IMR-90 (cell line): ENCODE results near the gene SPINK5. TPM values are rescaled to one million over a fixed set of nuclear protein-coding genes. Genes with fewer than 3 reads are reported as not detected.

ENCODE experiments used
- ATAC-seq: fragments of 200-7000 bp; cut with Tn5 transposase; 2 replicates; pipeline ENCODE4 v1.9.1; 2020; ENCODE audit warnings: low read depth, mild to moderate bottlenecking, moderate library complexity
- BruUV-seq: library from RNA; stranded (reverse); fragments of 400-500 nt; replicated peaks from 2 replicates; lab custom pipeline; 2021; lab: Mats Ljungman, UMichigan
- CTCF ChIA-PET: fragments of 300-600 bp; formaldehyde crosslinking; extraction: SDS; loops from one replicate; lab custom pipeline; 2021; ENCODE audit warnings: antibody characterized with exemption; lab: Yijun Ruan, JAX
- POLR2A ChIA-PET: fragments of 300-600 bp; sonication (Branson Sonifier 250); formaldehyde crosslinking; loops from one replicate; lab custom pipeline; 2022; ENCODE audit warnings: antibody characterized with exemption; ENCODE audit not compliant: unreplicated experiment; lab: Charles Lee
- DNase-seq: peaks from one replicate; pipeline ENCODE4 v3.0.0; 2013
- H2AFZ ChIP-seq: replicated peaks from 2 replicates; pipeline ENCODE3; 2013; ENCODE audit warnings: low read length, mild to moderate bottlenecking; ENCODE audit not compliant: poor library complexity
- H2AK5ac ChIP-seq: 2 replicates; pipeline ENCODE4 v1.6.1; 2013; ENCODE audit warnings: low read depth, low read length, inconsistent platforms
- H2AK9ac ChIP-seq: replicated peaks from 2 replicates; pipeline ENCODE3; 2013; ENCODE audit warnings: mild to moderate bottlenecking, low read depth, low read length, moderate library complexity; ENCODE audit not compliant: poor library complexity
- H2BK120ac ChIP-seq: 2 replicates; pipeline ENCODE4 v1.6.1; 2013; ENCODE audit warnings: low read depth, low read length, inconsistent platforms
- H2BK15ac ChIP-seq: 3 replicates; pipeline ENCODE4 v1.6.1; 2013; ENCODE audit warnings: low read depth, low read length, inconsistent platforms
- H2BK20ac ChIP-seq: 2 replicates; pipeline ENCODE4 v1.6.1; 2013; ENCODE audit warnings: low read depth, mild to moderate bottlenecking, inconsistent platforms, low read length, moderate library complexity
- H2BK5ac ChIP-seq: 2 replicates; pipeline ENCODE4 v1.6.1; 2013; ENCODE audit warnings: mild to moderate bottlenecking, low read depth, low read length, inconsistent platforms; ENCODE audit not compliant: poor library complexity, severe bottlenecking
- H3K14ac ChIP-seq: replicated peaks from 2 replicates; pipeline ENCODE4 v1.6.1; 2013; ENCODE audit warnings: low read depth, low read length, inconsistent platforms
- H3K18ac ChIP-seq: 2 replicates; pipeline ENCODE4 v1.6.1; 2013; ENCODE audit warnings: low read depth, low read length, control low read depth
- H3K23ac ChIP-seq: 2 replicates; pipeline ENCODE4 v1.6.1; 2013; ENCODE audit warnings: low read depth, low read length, inconsistent platforms
- H3K27ac ChIP-seq: 2 replicates; pipeline ENCODE4 v1.5.1; 2013; ENCODE audit warnings: mild to moderate bottlenecking, control low read depth, low read length; ENCODE audit not compliant: insufficient read depth
- H3K27me3 ChIP-seq: 2 replicates; pipeline ENCODE4 v1.6.1; 2013; ENCODE audit warnings: low read length; ENCODE audit not compliant: control insufficient read depth, insufficient read depth
- H3K36me3 ChIP-seq: 2 replicates; pipeline ENCODE4 v1.6.1; 2013; ENCODE audit warnings: low read length, mixed read lengths; ENCODE audit not compliant: control insufficient read depth, insufficient read depth
- H3K4ac ChIP-seq: 2 replicates; pipeline ENCODE4 v1.6.1; 2013; ENCODE audit warnings: low read depth, low read length, inconsistent platforms
- H3K4me1 ChIP-seq: 2 replicates; pipeline ENCODE4 v1.6.1; 2013; ENCODE audit warnings: low read length, mixed read lengths; ENCODE audit not compliant: control insufficient read depth, insufficient read depth
- H3K4me2 ChIP-seq: 2 replicates; pipeline ENCODE4 v1.6.1; 2013; ENCODE audit warnings: low read depth, mild to moderate bottlenecking, control low read depth, low read length, moderate library complexity
- H3K4me3 ChIP-seq: 2 replicates; pipeline ENCODE4 v1.5.1; 2013; ENCODE audit warnings: low read depth, mild to moderate bottlenecking, control low read depth, low read length, moderate library complexity; ENCODE audit not compliant: insufficient read depth
- H3K56ac ChIP-seq: 2 replicates; pipeline ENCODE4 v1.6.1; 2013; ENCODE audit warnings: low read length, inconsistent platforms; ENCODE audit not compliant: insufficient read depth; ENCODE audit errors: extremely low read depth
- H3K79me1 ChIP-seq, 2 experiments: 2 replicates each; pipeline ENCODE4 v1.6.1; 2013; ENCODE audit warnings: low read length in 2 of 2, inconsistent platforms in 1 of 2, low read depth in 1 of 2
- H3K9ac ChIP-seq: 2 replicates; pipeline ENCODE4 v1.6.1; 2013; ENCODE audit warnings: low read depth, low read length, control low read depth
- H3K9me1 ChIP-seq: 2 replicates; pipeline ENCODE4 v1.6.1; 2013; ENCODE audit warnings: low read length, inconsistent platforms; ENCODE audit not compliant: insufficient read depth
- H3K9me3 ChIP-seq: 2 replicates; pipeline ENCODE4 v1.6.1; 2013; ENCODE audit warnings: low read length; ENCODE audit not compliant: control insufficient read depth, insufficient read depth
- H4K20me1 ChIP-seq: 2 replicates; pipeline ENCODE4 v1.6.1; 2013; ENCODE audit warnings: low read length, inconsistent platforms; ENCODE audit not compliant: insufficient read depth
- H4K5ac ChIP-seq: 2 replicates; pipeline ENCODE4 v1.6.1; 2013; ENCODE audit warnings: mild to moderate bottlenecking, low read depth, low read length, control low read depth
- H4K8ac ChIP-seq, 2 experiments: 2 replicates each; pipeline ENCODE4 v1.6.1; 2013; ENCODE audit warnings: low read depth in 2 of 2, low read length in 2 of 2, control low read depth in 1 of 2, inconsistent platforms in 1 of 2
- H4K91ac ChIP-seq: 2 replicates; pipeline ENCODE4 v1.6.1; 2013; ENCODE audit warnings: low read depth, low read length, inconsistent platforms; ENCODE audit not compliant: insufficient read depth
- BHLHE40 ChIP-seq: fragments of 150-350 bp; IDR thresholded peaks from 2 replicates; pipeline ENCODE4 v1.6.1; 2016; ENCODE audit warnings: mild to moderate bottlenecking, low read depth, low read length
- CEBPB ChIP-seq: IDR thresholded peaks from 2 replicates; pipeline ENCODE4 v1.6.1; 2012; ENCODE audit warnings: low read depth, low read length, improper control_type of control experiment
- CHD1 ChIP-seq: IDR thresholded peaks from 2 replicates; pipeline ENCODE4 v1.6.1; 2012; ENCODE audit warnings: low read depth, low read length, improper control_type of control experiment
- CTCF ChIP-seq: conservative IDR thresholded peaks from 2 replicates; pipeline ENCODE4 v1.5.1; 2012; ENCODE audit warnings: mild to moderate bottlenecking, low read depth, low read length, improper control_type of control experiment
- FOS ChIP-seq: fragments of 150-350 bp; IDR thresholded peaks from 2 replicates; pipeline ENCODE4 v1.6.1; 2016; ENCODE audit warnings: low read depth, low read length
- MAFK ChIP-seq: IDR thresholded peaks from 2 replicates; pipeline ENCODE4 v1.6.1; 2012; ENCODE audit warnings: low read depth, low read length, improper control_type of control experiment
- MAZ ChIP-seq: IDR thresholded peaks from 2 replicates; pipeline ENCODE4 v1.6.1; 2012; ENCODE audit warnings: low read depth, mild to moderate bottlenecking, low read length, improper control_type of control experiment, moderate library complexity, borderline replicate concordance
- MXI1 ChIP-seq: IDR thresholded peaks from 2 replicates; pipeline ENCODE4 v1.6.1; 2012; ENCODE audit warnings: low read depth, mild to moderate bottlenecking, low read length, moderate library complexity, borderline replicate concordance
- NFE2L2 ChIP-seq: fragments of 150-350 bp; IDR thresholded peaks from 2 replicates; pipeline ENCODE4 v1.6.1; 2016; ENCODE audit warnings: low read depth, mild to moderate bottlenecking, low read length
- POLR2A ChIP-seq: IDR thresholded peaks from 2 replicates; pipeline ENCODE4 v1.6.1; 2012; ENCODE audit warnings: mild to moderate bottlenecking, low read depth, low read length
- RAD21 ChIP-seq: IDR thresholded peaks from 2 replicates; pipeline ENCODE4 v1.6.1; 2012; ENCODE audit warnings: low read length, improper control_type of control experiment
- RCOR1 ChIP-seq: IDR thresholded peaks from 2 replicates; pipeline ENCODE4 v1.6.1; 2012; ENCODE audit warnings: mild to moderate bottlenecking, low read length, improper control_type of control experiment; ENCODE audit not compliant: insufficient replicate concordance
- RFX5 ChIP-seq: IDR thresholded peaks from 2 replicates; pipeline ENCODE4 v1.8.0; 2012; ENCODE audit warnings: low read depth, mild to moderate bottlenecking, low read length, moderate library complexity
- SMC3 ChIP-seq: fragments of 150-350 bp; IDR thresholded peaks from 2 replicates; pipeline ENCODE4 v1.6.1; 2016; ENCODE audit warnings: low read depth, mild to moderate bottlenecking, antibody characterized with exemption, low read length, moderate library complexity
- WGBS, 2 experiments: methylation state at CpG; one replicate each; pipeline versions ENCODE4 v1.1.5 to v1.1.7; 2013; ENCODE audit warnings: missing lambda C conversion rate in 2 of 2; ENCODE audit not compliant: insufficient read length in 1 of 2; ENCODE audit errors: extremely low coverage in 2 of 2; 5-methylcytosine and 5-hydroxymethylcytosine counted together
- dilution Hi-C: fragments of 300-500 bp; cut with HindIII; formaldehyde crosslinking; loops from one replicate; pipeline ENCODE4 v1.14.3; 2018; ENCODE audit warnings: low sequenced_read_pairs; ENCODE audit not compliant: unreplicated experiment
- in situ Hi-C: fragments of 300-500 bp; cut with MboI; formaldehyde crosslinking; loops from 3 replicates; pipeline ENCODE4 v1.14.3; 2019; ENCODE audit warnings: low sequenced_read_pairs, inconsistent platforms, mixed read lengths
- intact Hi-C: fragments of 100-400 bp; cut with micrococcal nuclease; formaldehyde crosslinking; loops from 2 replicates; pipeline ENCODE4 v1.10.0; 2022
- polyA plus RNA-seq, 3 experiments: library from polyadenylated mRNA; depleted of rRNA; stranded (reverse); fragments of >200 nt; gene quantifications; 2 replicates each; pipeline ENCODE4 v1.2.3, GENCODE V29; 2012; ENCODE audit warnings: low replicate concordance in 1 of 3
- total RNA-seq: library from RNA; depleted of rRNA; stranded (reverse); fragments of >200 nt; gene quantifications from 2 replicates; pipeline ENCODE4 v1.2.3, GENCODE V29; 2012
- TF ChIP-seq, protein P1 (sequence below): fragments of 150-350 bp; IDR thresholded peaks from 2 replicates; pipeline ENCODE4 v1.6.1; 2017; ENCODE audit warnings: mild to moderate bottlenecking, antibody characterized with exemption, low read length, low read depth
- TF ChIP-seq, protein P2 (sequence below): fragments of 150-350 bp; IDR thresholded peaks from 2 replicates; pipeline ENCODE4 v1.6.1; 2016; ENCODE audit warnings: low read depth, mild to moderate bottlenecking, low read length, moderate library complexity, borderline replicate concordance

Gene SPINK5
- total and polyA plus RNA-seq, 2 of the 4 experiments (the other 2 are of a cell fraction) = not detected

GRCh38 chr5:148156609-148157008, 92.8 kb downstream of the SPINK5 start:
- no peaks in the 10 kb centered on the region for H3K4me1 ChIP-seq
- H3K27ac ChIP-seq = no peak overlapping the region
- no peak overlapping the region for H3K23ac ChIP-seq
- H2BK5ac ChIP-seq = no peak overlapping the region
- no CpG with 5 or more reads among the region's 1 CpG for WGBS, 2 experiments
- H4K5ac ChIP-seq = no peak overlapping the region
- TF ChIP-seq MAZ (no peak), RFX5 (no peak), MXI1 (no peak), RAD21 (no peak), CTCF (no peak), RCOR1 (no peak), CHD1 (no peak), SMC3 (no peak), NFE2L2 (no peak), BHLHE40 (no peak), FOS (no peak), MAFK (no peak), POLR2A (no peak), CEBPB (no peak)
- TF ChIP-seq, protein P1, sequence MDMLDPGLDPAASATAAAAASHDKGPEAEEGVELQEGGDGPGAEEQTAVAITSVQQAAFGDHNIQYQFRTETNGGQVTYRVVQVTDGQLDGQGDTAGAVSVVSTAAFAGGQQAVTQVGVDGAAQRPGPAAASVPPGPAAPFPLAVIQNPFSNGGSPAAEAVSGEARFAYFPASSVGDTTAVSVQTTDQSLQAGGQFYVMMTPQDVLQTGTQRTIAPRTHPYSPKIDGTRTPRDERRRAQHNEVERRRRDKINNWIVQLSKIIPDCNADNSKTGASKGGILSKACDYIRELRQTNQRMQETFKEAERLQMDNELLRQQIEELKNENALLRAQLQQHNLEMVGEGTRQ = no peak
- TF ChIP-seq, protein P2, sequence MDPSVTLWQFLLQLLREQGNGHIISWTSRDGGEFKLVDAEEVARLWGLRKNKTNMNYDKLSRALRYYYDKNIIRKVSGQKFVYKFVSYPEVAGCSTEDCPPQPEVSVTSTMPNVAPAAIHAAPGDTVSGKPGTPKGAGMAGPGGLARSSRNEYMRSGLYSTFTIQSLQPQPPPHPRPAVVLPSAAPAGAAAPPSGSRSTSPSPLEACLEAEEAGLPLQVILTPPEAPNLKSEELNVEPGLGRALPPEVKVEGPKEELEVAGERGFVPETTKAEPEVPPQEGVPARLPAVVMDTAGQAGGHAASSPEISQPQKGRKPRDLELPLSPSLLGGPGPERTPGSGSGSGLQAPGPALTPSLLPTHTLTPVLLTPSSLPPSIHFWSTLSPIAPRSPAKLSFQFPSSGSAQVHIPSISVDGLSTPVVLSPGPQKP = no peak
- no peak overlapping the region for H2AK5ac ChIP-seq
- H3K9me1 ChIP-seq = no peaks in the 10 kb centered on the region
- H3K4me3 ChIP-seq = no peak overlapping the region
- H2BK120ac ChIP-seq = no peak overlapping the region
- no peak overlapping the region for H3K4me2 ChIP-seq
- no peak for ATAC-seq
- H3K4ac ChIP-seq = no peak overlapping the region
- H3K18ac ChIP-seq = no peak overlapping the region
- H3K9me3 ChIP-seq = no peaks in the 10 kb centered on the region
- H3K56ac ChIP-seq = no peak overlapping the region
- BruUV-seq = no TSS peak
- no peak overlapping the region for H2AFZ ChIP-seq
- no peaks in the 10 kb centered on the region for H3K79me1 ChIP-seq
- intact Hi-C loops = no loop called here
- no peak overlapping the region for H4K91ac ChIP-seq
- H2AK9ac ChIP-seq = no peak overlapping the region
- CTCF ChIA-PET = no interaction called here
- no peaks in the 10 kb centered on the region for H3K36me3 ChIP-seq
- dilution Hi-C loops = no loop called here
- H3K27me3 ChIP-seq = no peaks in the 10 kb centered on the region
- H4K20me1 ChIP-seq = no peaks in the 10 kb centered on the region
- POLR2A ChIA-PET = no interaction called here
- H2BK20ac ChIP-seq = no peak overlapping the region
- in situ Hi-C loops = no loop called here
- H3K14ac ChIP-seq = no peak overlapping the region
- H4K8ac ChIP-seq = no peak overlapping the region
- no peak overlapping the region for H2BK15ac ChIP-seq
- no peak overlapping the region for H3K9ac ChIP-seq
- no peak for DNase-seq
